HepG2 (cell line): Measurements from ENCODE around the gene TECTB. TPM values are rescaled to one million over a fixed set of nuclear protein-coding genes. Genes with fewer than 3 reads are reported as not detected.
A peak's percentile ranks its signal among the peaks of the same experiment; 100 is the strongest.

Source experiments
- BORCS8-MEF2B ChIP-seq: sonication (generic); formaldehyde crosslinking; IDR thresholded peaks from 2 replicates; pipeline ENCODE4 v1.8.0; 2022; ENCODE audit warnings: mild to moderate bottlenecking, missing genetic modification reagents
- CREM ChIP-seq, 2 experiments: sonication (generic) in 1 of 2; formaldehyde crosslinking in 1 of 2; IDR thresholded peaks; 2 replicates each; pipeline versions ENCODE4 v1.4.0 to v1.6.1; 2016 to 2020; ENCODE audit warnings: antibody characterized with exemption in 1 of 2, mild to moderate bottlenecking in 1 of 2, missing genetic modification reagents in 1 of 2
- DRAP1 ChIP-seq: IDR thresholded peaks from 2 replicates; pipeline ENCODE4 v1.6.1; 2016; ENCODE audit warnings: missing genetic modification reagents, missing compliant biosample characterization
- GATA4 ChIP-seq: sonication (generic); IDR thresholded peaks from 2 replicates; pipeline ENCODE4 v1.6.1; 2016; ENCODE audit warnings: antibody characterized with exemption, low read depth, borderline replicate concordance
- IKZF5 ChIP-seq: IDR thresholded peaks from 2 replicates; pipeline ENCODE4 v1.6.1; 2018; ENCODE audit warnings: missing genetic modification reagents, mild to moderate bottlenecking, missing compliant biosample characterization
- JUNB ChIP-seq: sonication (generic); formaldehyde crosslinking; IDR thresholded peaks from 2 replicates; pipeline ENCODE4 v1.8.0; 2022; ENCODE audit warnings: missing genetic modification reagents, mild to moderate bottlenecking, borderline replicate concordance
- KDM4B ChIP-seq: sonication (generic); formaldehyde crosslinking; IDR thresholded peaks from 2 replicates; pipeline ENCODE4 v1.4.0; 2020; ENCODE audit warnings: missing genetic modification reagents
- MYNN ChIP-seq: sonication (generic); formaldehyde crosslinking; IDR thresholded peaks from 2 replicates; pipeline ENCODE4 v1.4.0; 2020; ENCODE audit warnings: mild to moderate bottlenecking, low read depth, missing genetic modification reagents
- NR2F1 ChIP-seq, 2 experiments: fragments of 450-650 bp in 1 of 2; formaldehyde crosslinking in 1 of 2; IDR thresholded peaks; 2 replicates each; pipeline versions ENCODE4 v1.5.0 to v1.6.1; 2016 to 2020; ENCODE audit warnings: mild to moderate bottlenecking in 1 of 2, missing compliant biosample characterization in 1 of 2, missing genetic modification reagents in 1 of 2, moderate library complexity in 1 of 2
- PAXIP1 ChIP-seq: sonication (generic); formaldehyde crosslinking; conservative IDR thresholded peaks from 2 replicates; pipeline ENCODE4 v1.4.0; 2020; ENCODE audit warnings: mild to moderate bottlenecking, missing genetic modification reagents, moderate library complexity
- RARA ChIP-seq: IDR thresholded peaks from 2 replicates; pipeline ENCODE4 v1.6.1; 2016; ENCODE audit warnings: missing genetic modification reagents, missing compliant biosample characterization
- RELA ChIP-seq: sonication (generic); formaldehyde crosslinking; IDR thresholded peaks from 2 replicates; pipeline ENCODE4 v1.4.0; 2020; ENCODE audit warnings: missing genetic modification reagents
- TARDBP ChIP-seq: sonication (generic); formaldehyde crosslinking; IDR thresholded peaks from 2 replicates; pipeline ENCODE4 v1.8.0; 2022; ENCODE audit warnings: mild to moderate bottlenecking, missing genetic modification reagents
- TOPORS ChIP-seq: sonication (generic); formaldehyde crosslinking; IDR thresholded peaks from 2 replicates; pipeline ENCODE4 v1.8.0; 2023; ENCODE audit warnings: mild to moderate bottlenecking, missing genetic modification reagents
- ZFP36L1 ChIP-seq: sonication (generic); formaldehyde crosslinking; IDR thresholded peaks from 2 replicates; pipeline ENCODE4 v1.8.0; 2022; ENCODE audit warnings: mild to moderate bottlenecking, missing genetic modification reagents, moderate library complexity
- ZNF253 ChIP-seq: sonication (generic); formaldehyde crosslinking; IDR thresholded peaks from 2 replicates; pipeline ENCODE4 v1.8.0; 2022; ENCODE audit warnings: mild to moderate bottlenecking, missing genetic modification reagents, borderline replicate concordance
- ZNF501 ChIP-seq: sonication (generic); formaldehyde crosslinking; IDR thresholded peaks from 2 replicates; pipeline ENCODE4 v1.5.1; 2020; ENCODE audit warnings: mild to moderate bottlenecking, moderate library complexity, missing genetic modification reagents
- ZNF691 ChIP-seq: sonication (generic); formaldehyde crosslinking; IDR thresholded peaks from 2 replicates; pipeline ENCODE4 v1.4.0; 2020; ENCODE audit warnings: missing genetic modification reagents, low read depth, mild to moderate bottlenecking, borderline replicate concordance
- ZNF740 ChIP-seq: sonication (generic); formaldehyde crosslinking; IDR thresholded peaks from 2 replicates; pipeline ENCODE4 v1.4.0; 2020; ENCODE audit warnings: missing genetic modification reagents
- ZNF746 ChIP-seq: sonication (generic); formaldehyde crosslinking; IDR thresholded peaks from 2 replicates; pipeline ENCODE4 v1.8.0; 2022; ENCODE audit warnings: mild to moderate bottlenecking, missing genetic modification reagents
- ZUFSP ChIP-seq: sonication (generic); formaldehyde crosslinking; IDR thresholded peaks from 2 replicates; pipeline ENCODE4 v1.9.0; 2021; ENCODE audit warnings: missing genetic modification reagents, mild to moderate bottlenecking, borderline replicate concordance
- polyA plus RNA-seq, 8 experiments: library from polyadenylated mRNA; depleted of rRNA in 3 of 8; stranded (reverse) in 7 of 8; unstranded in 1 of 8; fragments of >200 nt; fragmentation: Illumina TruSeq in 4 of 8; extraction: Trizol in 4 of 8; gene quantifications; 2 replicates each; pipeline versions ENCODE4 v1.2.1 to v1.2.3, GENCODE V29; 2011 to 2016; ENCODE audit warnings: low read depth in 4 of 8, missing spikeins in 1 of 8, mixed read lengths in 1 of 8; ENCODE audit not compliant: insufficient read depth in 1 of 8
- total RNA-seq, 5 experiments: library from RNA; depleted of rRNA; stranded (reverse); fragments of >200 nt; fragmentation: Illumina TruSeq; extraction: Trizol; gene quantifications; 2 replicates each; pipeline ENCODE4 v1.2.3, GENCODE V29; 2016; ENCODE audit warnings: low read depth in 1 of 5

Gene TECTB
- total and polyA plus RNA-seq, 2 of the 13 experiments (the other 11 are each of a cell fraction or from before 2014, with no cell fraction given), result 0.78 to 1.8 TPM

GRCh38 chr10:112275512-112276245, 7.5 kb upstream of the TECTB start (continued):
- peak; percentile 59; the same call in 1 of the 2 replicates for TF ChIP-seq JUNB
- TF ChIP-seq ZNF740 (CRISPR knock-in tag), result 0 out of 2 replicates have a peak, but pooled peaks have one; percentile 2
- TF ChIP-seq RELA, result no peak
- TF ChIP-seq GATA4, result peak; percentile 58; the same call in 1 of the 2 replicates
- TF ChIP-seq ZNF746 (CRISPR knock-in tag), result 0 out of 2 replicates have a peak, but pooled peaks have one; percentile 50
- TF ChIP-seq ZFP36L1, result no peak
- no peak for TF ChIP-seq MYNN (CRISPR knock-in tag)
- TF ChIP-seq RARA (CRISPR knock-in tag), result peak; percentile 87
- TF ChIP-seq TARDBP, result peak; percentile 45; the same call in 1 of the 2 replicates
- TF ChIP-seq IKZF5, result peak; percentile 76; the same call in 1 of the 2 replicates
- peak; percentile 88 to 93 for TF ChIP-seq NR2F1 (CRISPR knock-in tag; IDR thresholded peaks at IDR 0.05)
- TF ChIP-seq ZNF691 (CRISPR knock-in tag), result no peak
- no peak for TF ChIP-seq TOPORS (CRISPR knock-in tag)
- peak; percentile 6; the same call in 1 of the 2 replicates for TF ChIP-seq ZNF501 (CRISPR knock-in tag)
- no peak for TF ChIP-seq ZNF253
- 0 out of 2 replicates have a peak, but pooled peaks have one; percentile 20 for TF ChIP-seq KDM4B (CRISPR knock-in tag)
- TF ChIP-seq CREM (IDR thresholded peaks at IDR 0.05), result peak; percentile 81
- no peak for TF ChIP-seq CREM (CRISPR knock-in tag; IDR thresholded peaks at IDR 0.05)
- peak; percentile 74 for TF ChIP-seq DRAP1
- TF ChIP-seq PAXIP1, result peak; percentile 78
- no peak for TF ChIP-seq ZUFSP (CRISPR knock-in tag)
- no peak for TF ChIP-seq BORCS8-MEF2B (CRISPR knock-in tag)
